ENCODE results near the gene SLC39A8.

Gene SLC39A8

DNA sequence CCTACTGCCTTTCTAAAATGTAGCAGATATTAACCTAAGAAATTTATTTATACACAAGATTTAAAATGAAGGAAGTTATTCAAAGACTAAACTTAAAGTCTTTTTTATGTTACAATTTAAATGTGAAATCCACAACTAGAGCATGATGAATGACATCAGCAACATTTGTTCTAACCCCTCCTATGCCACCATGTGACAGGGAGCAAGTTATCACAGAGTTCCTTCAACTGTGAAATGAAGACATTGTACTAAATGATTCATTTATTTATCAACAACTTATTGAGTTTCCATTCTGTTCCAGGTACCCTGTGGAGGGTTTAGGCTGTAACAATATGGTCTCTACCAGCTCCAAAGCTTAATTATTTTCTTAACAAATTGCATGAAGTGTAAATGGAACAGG lies 76.9 kb downstream of the SLC39A8 start:
- no peak for DNase-seq (ENCODE audit: extremely low spot score)
- TF ChIP-seq, protein P1, sequence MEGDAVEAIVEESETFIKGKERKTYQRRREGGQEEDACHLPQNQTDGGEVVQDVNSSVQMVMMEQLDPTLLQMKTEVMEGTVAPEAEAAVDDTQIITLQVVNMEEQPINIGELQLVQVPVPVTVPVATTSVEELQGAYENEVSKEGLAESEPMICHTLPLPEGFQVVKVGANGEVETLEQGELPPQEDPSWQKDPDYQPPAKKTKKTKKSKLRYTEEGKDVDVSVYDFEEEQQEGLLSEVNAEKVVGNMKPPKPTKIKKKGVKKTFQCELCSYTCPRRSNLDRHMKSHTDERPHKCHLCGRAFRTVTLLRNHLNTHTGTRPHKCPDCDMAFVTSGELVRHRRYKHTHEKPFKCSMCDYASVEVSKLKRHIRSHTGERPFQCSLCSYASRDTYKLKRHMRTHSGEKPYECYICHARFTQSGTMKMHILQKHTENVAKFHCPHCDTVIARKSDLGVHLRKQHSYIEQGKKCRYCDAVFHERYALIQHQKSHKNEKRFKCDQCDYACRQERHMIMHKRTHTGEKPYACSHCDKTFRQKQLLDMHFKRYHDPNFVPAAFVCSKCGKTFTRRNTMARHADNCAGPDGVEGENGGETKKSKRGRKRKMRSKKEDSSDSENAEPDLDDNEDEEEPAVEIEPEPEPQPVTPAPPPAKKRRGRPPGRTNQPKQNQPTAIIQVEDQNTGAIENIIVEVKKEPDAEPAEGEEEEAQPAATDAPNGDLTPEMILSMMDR (IDR thresholded peaks at IDR 0.05; ENCODE audit: control extremely low read depth, extremely low read depth, low read depth, missing control alignments) = no peak
- ChIA-PET POLR2A (no interaction called here), CTCF (no interaction called here)

DNA sequence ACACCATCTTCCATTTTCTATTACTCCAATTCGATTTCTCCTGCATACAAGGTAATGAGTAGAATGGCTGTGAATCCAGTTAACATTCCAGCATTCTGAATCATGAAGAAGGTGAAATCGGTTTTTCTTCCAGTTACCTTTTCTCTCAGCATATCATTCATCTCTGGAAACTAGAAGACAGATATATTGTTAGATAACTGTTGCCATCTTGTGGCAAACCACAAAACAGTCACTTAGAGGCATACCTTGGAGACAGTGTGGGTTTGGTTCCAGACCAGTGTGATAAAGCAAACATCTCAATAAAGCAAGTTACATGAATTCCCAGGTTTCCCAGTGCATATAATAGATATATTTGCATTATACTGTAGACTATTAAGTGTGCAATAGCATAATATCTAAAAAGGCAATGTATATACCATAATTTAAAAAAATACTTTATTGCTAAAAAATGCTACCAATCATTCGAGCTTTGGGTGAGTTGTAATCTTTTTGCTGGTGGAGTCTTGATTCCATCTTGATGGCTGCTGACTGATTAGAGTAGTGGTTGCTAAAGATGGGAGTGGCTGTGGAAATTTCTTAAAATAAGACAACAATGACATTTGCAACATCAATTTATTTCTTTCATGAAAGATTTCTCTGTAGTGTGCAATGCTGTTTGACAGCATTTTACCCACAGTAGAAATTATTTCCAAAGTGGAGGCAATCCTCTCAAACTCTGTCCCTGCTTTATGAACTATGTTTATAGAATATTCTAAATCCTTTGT lies 82.1 kb downstream of the SLC39A8 start:
- ChIA-PET CTCF (interaction anchor here (0.9 to 2.1 kb wide), 4 partner anchors 8 to 1093 kb away, joined by 3 to 8 read pairs (median 6); no protein-coding TSS in a partner anchor), POLR2A (no interaction called here)
- DNase-seq (ENCODE audit: extremely low spot score) = peak; percentile 42
- TF ChIP-seq, protein P1 (IDR thresholded peaks at IDR 0.05; ENCODE audit: control extremely low read depth, extremely low read depth, low read depth, missing control alignments) = peak; percentile 50

DNA sequence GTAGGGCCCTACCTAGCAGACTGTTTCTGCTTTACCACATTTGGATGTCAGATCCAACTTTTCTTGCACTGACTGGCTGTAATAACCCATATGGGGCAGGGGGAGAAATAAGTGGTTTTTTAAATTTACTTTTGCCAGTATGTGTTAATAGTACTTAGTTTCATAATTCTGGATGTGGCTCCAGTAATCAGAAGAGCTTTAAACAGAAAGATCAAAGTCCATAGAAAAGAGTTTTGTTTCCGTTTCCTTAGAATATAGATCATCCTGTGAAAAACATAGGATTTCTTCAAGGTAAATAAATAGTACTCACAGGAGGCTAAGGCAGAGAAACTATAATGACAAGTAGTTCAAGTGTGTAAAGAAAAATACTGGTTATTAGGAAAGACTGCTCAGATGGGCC lies 85.6 kb downstream of the SLC39A8 start:
- ChIA-PET POLR2A (no interaction called here), CTCF (interaction anchor here (1.3 to 1.8 kb wide), 3 partner anchors 8 to 40 kb away, joined by 4 to 6 read pairs (median 5); no protein-coding TSS in a partner anchor)
- TF ChIP-seq, protein P1 (IDR thresholded peaks at IDR 0.05; ENCODE audit: control extremely low read depth, extremely low read depth, low read depth, missing control alignments) = no peak
- no peak for DNase-seq (ENCODE audit: extremely low spot score)

DNA sequence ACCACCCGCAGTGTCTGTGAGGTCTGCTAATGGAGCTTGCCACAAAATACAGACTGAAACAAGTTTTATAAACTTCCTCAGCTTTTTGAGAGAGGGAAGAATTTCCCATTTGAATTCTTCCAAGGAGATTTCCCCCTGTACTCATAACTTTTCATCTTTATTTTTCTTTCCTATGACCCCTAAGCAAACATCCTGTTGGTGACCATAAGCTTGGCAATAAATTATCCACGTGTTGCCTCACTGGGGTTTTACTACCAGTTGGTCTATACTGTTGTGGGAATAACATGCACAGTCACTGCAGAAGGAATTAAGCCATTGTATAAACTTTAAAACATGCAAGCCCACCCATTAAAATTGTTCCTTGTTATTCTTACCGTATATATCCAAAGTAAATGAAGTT lies 86.2 kb downstream of the SLC39A8 start:
- TF ChIP-seq, protein P1 (IDR thresholded peaks at IDR 0.05; ENCODE audit: control extremely low read depth, extremely low read depth, low read depth, missing control alignments) = no peak
- no peak for DNase-seq (ENCODE audit: extremely low spot score)
- ChIA-PET POLR2A (no interaction called here), CTCF (interaction anchor here (1.5 kb wide), 1 partner anchor 8 kb away, joined by 4 read pairs; no protein-coding TSS in a partner anchor)

DNA sequence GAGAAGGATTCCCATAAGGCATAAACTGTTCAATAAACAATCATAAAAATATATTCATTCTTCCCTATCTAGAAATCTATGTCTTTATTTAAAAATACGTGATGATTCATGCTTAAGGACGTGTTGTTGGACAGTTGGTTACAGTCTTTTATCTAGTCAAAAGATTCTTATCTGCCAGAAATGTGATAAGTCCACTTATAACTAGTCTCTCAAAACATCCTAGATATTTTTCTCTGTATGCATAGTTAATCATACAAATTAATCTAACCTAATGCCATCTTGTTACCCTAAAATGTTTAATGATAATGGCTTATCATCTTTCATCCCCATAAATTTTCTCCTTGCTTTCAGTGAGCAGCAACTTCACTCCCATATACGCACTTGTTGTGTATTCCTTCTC lies 89.0 kb downstream of the SLC39A8 start:
- ChIA-PET CTCF (interaction anchor here (1.1 to 3.0 kb wide), 4 partner anchors 8 to 1087 kb away, joined by 3 to 10 read pairs (median 5); no protein-coding TSS in a partner anchor), POLR2A (no interaction called here)
- TF ChIP-seq, protein P1 (IDR thresholded peaks at IDR 0.05; ENCODE audit: control extremely low read depth, extremely low read depth, low read depth, missing control alignments) = no peak
- DNase-seq (ENCODE audit: extremely low spot score) = no peak

DNA sequence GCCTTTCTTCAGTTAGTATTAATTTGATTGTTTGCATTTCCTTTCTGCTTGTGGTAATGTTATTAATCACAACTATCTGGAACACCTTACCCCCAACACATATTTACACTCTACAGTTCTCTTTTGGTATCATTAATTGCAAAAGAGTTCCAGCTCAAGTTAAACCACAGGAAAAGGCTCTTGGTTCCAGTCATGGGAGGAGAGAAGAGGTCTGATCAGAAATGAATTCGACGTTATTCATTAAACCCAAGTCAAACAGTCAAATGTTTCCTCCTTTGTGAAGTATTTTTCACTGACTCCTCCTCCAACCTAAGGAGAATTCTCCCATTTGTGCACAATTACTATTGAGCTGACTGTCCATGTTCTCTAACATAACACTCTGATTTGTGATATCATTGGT lies 91.4 kb downstream of the SLC39A8 start:
- no peak for DNase-seq (ENCODE audit: extremely low spot score)
- POLR2A ChIA-PET = no interaction called here
- TF ChIP-seq, protein P1 (IDR thresholded peaks at IDR 0.05; ENCODE audit: control extremely low read depth, extremely low read depth, low read depth, missing control alignments) = no peak
- CTCF ChIA-PET = interaction anchor here (1.0 kb wide), 2 partner anchors 19 to 22 kb away, joined by 3 read pairs; no protein-coding TSS in a partner anchor

Data from GM10248 (cell line).